HepG2 (cell line): ENCODE results near the gene MTMR4. TPM values are rescaled to one million over a fixed set of nuclear protein-coding genes. Genes with fewer than 3 reads are reported as not detected.

ENCODE experiments used
- CENPBD1 ChIP-seq: sonication (generic); formaldehyde crosslinking; IDR thresholded peaks from 2 replicates; pipeline ENCODE4 v1.8.0; 2022; ENCODE audit warnings: missing genetic modification reagents, low read depth, mild to moderate bottlenecking, borderline replicate concordance
- E2F1 ChIP-seq: sonication (generic); formaldehyde crosslinking; IDR thresholded peaks from 2 replicates; pipeline ENCODE4 v1.5.0; 2020; ENCODE audit warnings: missing genetic modification reagents
- GATA4 ChIP-seq: sonication (generic); IDR thresholded peaks from 2 replicates; pipeline ENCODE4 v1.6.1; 2016; ENCODE audit warnings: antibody characterized with exemption, low read depth, borderline replicate concordance
- KLF16 ChIP-seq, 2 experiments: sonication (generic) in 1 of 2; formaldehyde crosslinking in 1 of 2; IDR thresholded peaks; 2 replicates each; pipeline versions ENCODE4 v1.6.1 to v1.8.0; 2016 to 2023; ENCODE audit warnings: missing genetic modification reagents in 2 of 2, missing compliant biosample characterization in 1 of 2
- MYPOP ChIP-seq: sonication (generic); formaldehyde crosslinking; IDR thresholded peaks from 2 replicates; pipeline ENCODE4 v1.8.1; 2023; ENCODE audit warnings: mild to moderate bottlenecking, moderate library complexity, missing genetic modification reagents
- ONECUT2 ChIP-seq: sonication (generic); formaldehyde crosslinking; IDR thresholded peaks from 2 replicates; pipeline ENCODE4 v1.4.0; 2020; ENCODE audit warnings: missing genetic modification reagents
- PLSCR1 ChIP-seq: sonication (generic); formaldehyde crosslinking; IDR thresholded peaks from 2 replicates; pipeline ENCODE4 v1.5.0; 2020; ENCODE audit warnings: missing genetic modification reagents, mild to moderate bottlenecking, borderline replicate concordance
- RORA ChIP-seq: sonication (generic); formaldehyde crosslinking; IDR thresholded peaks from 2 replicates; pipeline ENCODE4 v1.5.0; 2020; ENCODE audit warnings: mild to moderate bottlenecking, missing genetic modification reagents, moderate library complexity
- SALL1 ChIP-seq: sonication (generic); formaldehyde crosslinking; IDR thresholded peaks from 2 replicates; pipeline ENCODE4 v1.8.0; 2022; ENCODE audit warnings: mild to moderate bottlenecking, missing genetic modification reagents
- SALL2 ChIP-seq: sonication (generic); formaldehyde crosslinking; IDR thresholded peaks from 2 replicates; pipeline ENCODE4 v1.8.1; 2023; ENCODE audit warnings: mild to moderate bottlenecking, missing genetic modification reagents, inconsistent platforms
- THRA ChIP-seq: sonication (generic); formaldehyde crosslinking; IDR thresholded peaks from 2 replicates; pipeline ENCODE4 v1.4.0; 2020; ENCODE audit warnings: missing genetic modification reagents, borderline replicate concordance
- ZBTB10 ChIP-seq: sonication (generic); formaldehyde crosslinking; IDR thresholded peaks from 2 replicates; pipeline ENCODE4 v1.4.0; 2020; ENCODE audit warnings: missing genetic modification reagents, borderline replicate concordance
- ZBTB20 ChIP-seq: sonication (generic); formaldehyde crosslinking; IDR thresholded peaks from 2 replicates; pipeline ENCODE4 v1.8.1; 2023; ENCODE audit warnings: missing genetic modification reagents, low read depth, mild to moderate bottlenecking, borderline replicate concordance
- ZBTB43 ChIP-seq: sonication (generic); formaldehyde crosslinking; conservative IDR thresholded peaks from 2 replicates; pipeline ENCODE4 v1.4.0; 2020; ENCODE audit warnings: missing genetic modification reagents
- ZKSCAN8 ChIP-seq: IDR thresholded peaks from 2 replicates; pipeline ENCODE4 v1.6.1; 2016; ENCODE audit warnings: borderline replicate concordance, missing genetic modification reagents, missing compliant biosample characterization
- ZNF460 ChIP-seq: sonication (generic); formaldehyde crosslinking; IDR thresholded peaks from 2 replicates; pipeline ENCODE4 v1.5.1; 2020; ENCODE audit warnings: missing genetic modification reagents, mild to moderate bottlenecking, borderline replicate concordance
- ZNF709 ChIP-seq: sonication (generic); formaldehyde crosslinking; IDR thresholded peaks from 2 replicates; pipeline ENCODE4 v1.5.0; 2020; ENCODE audit warnings: mild to moderate bottlenecking, missing genetic modification reagents
- ZZZ3 ChIP-seq: sonication (generic); formaldehyde crosslinking; IDR thresholded peaks from 2 replicates; pipeline ENCODE4 v1.4.0; 2020; ENCODE audit warnings: missing genetic modification reagents, mild to moderate bottlenecking, borderline replicate concordance
- polyA plus RNA-seq, 8 experiments: library from polyadenylated mRNA; depleted of rRNA in 3 of 8; stranded (reverse) in 7 of 8; unstranded in 1 of 8; fragments of >200 nt; fragmentation: Illumina TruSeq in 4 of 8; extraction: Trizol in 4 of 8; gene quantifications; 2 replicates each; pipeline versions ENCODE4 v1.2.1 to v1.2.3, GENCODE V29; 2011 to 2016; ENCODE audit warnings: low read depth in 4 of 8, missing spikeins in 1 of 8, mixed read lengths in 1 of 8; ENCODE audit not compliant: insufficient read depth in 1 of 8
- total RNA-seq, 5 experiments: library from RNA; depleted of rRNA; stranded (reverse); fragments of >200 nt; fragmentation: Illumina TruSeq; extraction: Trizol; gene quantifications; 2 replicates each; pipeline ENCODE4 v1.2.3, GENCODE V29; 2016; ENCODE audit warnings: low read depth in 1 of 5

Gene MTMR4
- total and polyA plus RNA-seq, 2 of the 13 experiments (the other 11 are each of a cell fraction or from before 2014, with no cell fraction given), result 62.5 to 65.1 TPM

GRCh38 chr17:58517378-58517927 lies 3.0 kb upstream of the MTMR4 start (continued):
- TF ChIP-seq PLSCR1 (no peak), E2F1 (no peak), CENPBD1 (CRISPR knock-in tag) (no peak), SALL1 (CRISPR knock-in tag) (peak; percentile 23; the same call in 1 of the 2 replicates), ZBTB10 (CRISPR knock-in tag) (no peak), ONECUT2 (CRISPR knock-in tag) (no peak), KLF16 (CRISPR knock-in tag; IDR thresholded peaks at IDR 0.05) (no peak), ZNF709 (CRISPR knock-in tag) (0 out of 2 replicates have a peak, but pooled peaks have one; percentile 61), SALL2 (CRISPR knock-in tag) (peak; percentile 26; the same call in 1 of the 2 replicates), RORA (CRISPR knock-in tag) (no peak), GATA4 (0 out of 2 replicates have a peak, but pooled peaks have one; percentile 17), ZBTB43 (CRISPR knock-in tag) (no peak), ZKSCAN8 (CRISPR knock-in tag) (no peak), ZBTB20 (CRISPR knock-in tag) (no peak; the same call in 1 of the 2 replicates), THRA (CRISPR knock-in tag) (no peak), ZZZ3 (no peak), MYPOP (CRISPR knock-in tag) (no peak), ZNF460 (no peak)
